Ovary (tissue), 9 donors: ENCODE results near the gene ERG. TPM values are rescaled to one million over a fixed set of nuclear protein-coding genes. Genes with fewer than 3 reads are reported as not detected.

Source experiments
- DNase-seq, 5 donors: peaks; one replicate each; pipeline ENCODE4 v3.0.0-alpha.2; 2019 to 2020
- H3K27ac ChIP-seq, 2 donors: fragments of 200-600 bp; one replicate each; pipeline versions ENCODE4 v1.5.1 to v1.8.0; 2019 to 2022
- H3K27me3 ChIP-seq: fragments of 200-600 bp; one replicate; pipeline ENCODE4 v1.8.0; 2022
- H3K36me3 ChIP-seq: fragments of 200-600 bp; sonication (generic); one replicate; pipeline ENCODE4 v1.5.1; 2019
- H3K4me1 ChIP-seq: one replicate; pipeline ENCODE4 v1.8.1; 2013; ENCODE audit warnings: mild to moderate bottlenecking, moderate library complexity; ENCODE audit not compliant: insufficient read depth
- H3K4me3 ChIP-seq: fragments of 200-600 bp; sonication (generic); one replicate; pipeline ENCODE4 v1.5.1; 2017
- H3K9me3 ChIP-seq, 2 donors: fragments of 200-600 bp in 1 of 2; sonication (generic) in 1 of 2; one replicate each; pipeline versions ENCODE4 v1.5.1 to v1.8.1; 2013 to 2019; ENCODE audit warnings: mild to moderate bottlenecking in 1 of 2, moderate library complexity in 1 of 2
- CTCF ChIP-seq, 3 donors: fragments of 450-650 bp in 2 of 3; fragments of 200-600 bp in 1 of 3; IDR thresholded peaks; one replicate each; pipeline versions ENCODE4 v1.5.1 to v1.8.0; 2016 to 2022; ENCODE audit warnings: antibody characterized with exemption in 3 of 3, mild to moderate bottlenecking in 1 of 3
- EP300 ChIP-seq: sonication (generic); formaldehyde crosslinking; IDR thresholded peaks from one replicate; pipeline ENCODE4 v1.6.1; 2017; ENCODE audit warnings: antibody characterized with exemption
- POLR2A ChIP-seq: fragments of 450-650 bp; IDR thresholded peaks from one replicate; pipeline ENCODE4 v1.6.1; 2017; ENCODE audit warnings: antibody characterized with exemption, mild to moderate bottlenecking, moderate library complexity
- WGBS, 3 donors: extraction: QIAGEN DNeasy Blood & Tissue Kit in 1 of 3; methylation state at CpG; one replicate each; pipeline versions ENCODE4 v1.1.5 to v1.1.7; 2013 to 2017; 5-methylcytosine and 5-hydroxymethylcytosine counted together
- intact Hi-C, 4 donors: fragments of 100-400 bp; cut with DNase I; formaldehyde crosslinking; loops; one replicate each; pipeline versions ENCODE4 v1.11.0 to v1.15.1; 2022 to 2023
- polyA plus RNA-seq, 2 donors: library from polyadenylated mRNA; stranded (reverse); fragments of 200-250 nt in 1 of 2; fragments of 350-450 nt in 1 of 2; fragmentation: Illumina TruSeq in 1 of 2; extraction: RNeasy Lipid Tissue Mini Kit (QIAGEN cat#74804) in 1 of 2; gene quantifications; one replicate each; pipeline ENCODE4 v1.2.3, GENCODE V29; 2013 to 2014
- total RNA-seq, 7 donors: library from RNA; depleted of rRNA in 2 of 7; stranded (reverse); fragments of >200 nt in 2 of 7; fragmentation: NEBNext Ultra II Directional in 3 of 7; extraction: Animal tissue kit (Norgen Biotek cat#: 25700) in 3 of 7; gene quantifications; one replicate each; pipeline versions ENCODE4 v1.1.0 to v1.2.4, GENCODE V29; 2016 to 2023
- donor health status: DM: no; HTN: no; CAD: no; lungs with moderate emphysema.
- donor health status: DM: no; HTN: no; CAD: no.
- donor health status: Bipolar disorder and iron deficiency.
- donor health status: DM: yes; HTN: yes; CAD: no.
- donor health status: DM: no; HTN: no; CAD: no.
- donor health status: DM: yes; HTN: yes; CAD: no.

Gene ERG
- total and polyA plus RNA-seq, 9 donors: 3.8 to 23.1 (median 9.5) TPM

- intact Hi-C loops: no loop called here
- Histone ChIP-seq H3K27me3 (no peaks in the 10 kb centered on the region), H3K27ac (no peak overlapping the region), H3K36me3 (no peaks in the 10 kb centered on the region), H3K4me3 (no peak overlapping the region), H3K9me3 (no peaks in the 10 kb centered on the region), H3K4me1 (no peaks in the 10 kb centered on the region)
- DNase-seq: no peak
- TF ChIP-seq EP300: no peak
- no peak for TF ChIP-seq CTCF (IDR thresholded peaks at IDR 0.05)
- no peak for TF ChIP-seq POLR2A
- WGBS, 3 donors: 92 to 94% (median 92%) methylated on average over 11 of the region's 11 CpGs
Measured at GRCh38 chr21:38402291-38402690, 96.0 kb downstream of the ERG start.

GRCh38 chr21:38401191-38401926, 96.9 kb downstream of the ERG start:
- intact Hi-C loops: no loop called here
- Histone ChIP-seq H3K36me3 (no peaks in the 10 kb centered on the region), H3K4me1 (no peaks in the 10 kb centered on the region), H3K4me3 (no peak overlapping the region), H3K27me3 (no peaks in the 10 kb centered on the region), H3K27ac (no peak overlapping the region), H3K9me3 (no peaks in the 10 kb centered on the region)
- no peak for DNase-seq
- TF ChIP-seq CTCF (IDR thresholded peaks at IDR 0.05) (no peak), POLR2A (no peak), EP300 (no peak)
- 80 to 86% (median 82%) methylated on average over 12 of the region's 12 CpGs for WGBS, 3 donors

- TF ChIP-seq EP300 (no peak), POLR2A (no peak), CTCF (IDR thresholded peaks at IDR 0.05) (no peak)
- DNase-seq: no peak
- Histone ChIP-seq H3K36me3 (no peaks in the 10 kb centered on the region), H3K27me3 (no peaks in the 10 kb centered on the region), H3K27ac (no peak overlapping the region), H3K4me1 (no peaks in the 10 kb centered on the region), H3K9me3 (no peaks in the 10 kb centered on the region), H3K4me3 (no peak overlapping the region)
- intact Hi-C loops: no loop called here
- 90 to 94% (median 92%) methylated on average over 13 of the region's 13 CpGs for WGBS, 3 donors
Measured at GRCh38 chr21:38400195-38400919, 97.9 kb downstream of the ERG start.

GRCh38 chr21:38399103-38399502, 99.2 kb downstream of the ERG start:
- Histone ChIP-seq H3K36me3 (no peaks in the 10 kb centered on the region), H3K4me1 (no peaks in the 10 kb centered on the region), H3K27me3 (no peaks in the 10 kb centered on the region), H3K27ac (no peak overlapping the region), H3K4me3 (no peak overlapping the region), H3K9me3 (no peaks in the 10 kb centered on the region)
- TF ChIP-seq POLR2A (no peak), EP300 (no peak), CTCF (IDR thresholded peaks at IDR 0.05) (no peak)
- no peak for DNase-seq
- intact Hi-C loops: no loop called here
- 78 to 88% (median 85%) methylated on average over 3 of the region's 3 CpGs for WGBS, 3 donors
